Forelimb muscle (tissue), 1 donor: Measurements from ENCODE around the gene OXLD1. TPM values are rescaled to one million over a fixed set of nuclear protein-coding genes. Genes with fewer than 3 reads are reported as not detected.
"Not testable (repeated sequence)": the region's sequence is repeated elsewhere in the genome, so short reads cannot be mapped to it uniquely, and the experiment has no call there.

Source experiments
- DNase-seq: peaks from one replicate; pipeline ENCODE4 v3.0.0-alpha.2; 2013; ENCODE audit warnings: low read depth
- polyA plus RNA-seq: library from polyadenylated mRNA; unstranded; fragments of 120-200 nt; gene quantifications from one replicate; pipeline ENCODE4 v1.2.1, GENCODE V29; 2013; ENCODE audit not compliant: insufficient read length

Gene OXLD1
- polyA plus RNA-seq, 1 donor = 9.4 TPM

DNA sequence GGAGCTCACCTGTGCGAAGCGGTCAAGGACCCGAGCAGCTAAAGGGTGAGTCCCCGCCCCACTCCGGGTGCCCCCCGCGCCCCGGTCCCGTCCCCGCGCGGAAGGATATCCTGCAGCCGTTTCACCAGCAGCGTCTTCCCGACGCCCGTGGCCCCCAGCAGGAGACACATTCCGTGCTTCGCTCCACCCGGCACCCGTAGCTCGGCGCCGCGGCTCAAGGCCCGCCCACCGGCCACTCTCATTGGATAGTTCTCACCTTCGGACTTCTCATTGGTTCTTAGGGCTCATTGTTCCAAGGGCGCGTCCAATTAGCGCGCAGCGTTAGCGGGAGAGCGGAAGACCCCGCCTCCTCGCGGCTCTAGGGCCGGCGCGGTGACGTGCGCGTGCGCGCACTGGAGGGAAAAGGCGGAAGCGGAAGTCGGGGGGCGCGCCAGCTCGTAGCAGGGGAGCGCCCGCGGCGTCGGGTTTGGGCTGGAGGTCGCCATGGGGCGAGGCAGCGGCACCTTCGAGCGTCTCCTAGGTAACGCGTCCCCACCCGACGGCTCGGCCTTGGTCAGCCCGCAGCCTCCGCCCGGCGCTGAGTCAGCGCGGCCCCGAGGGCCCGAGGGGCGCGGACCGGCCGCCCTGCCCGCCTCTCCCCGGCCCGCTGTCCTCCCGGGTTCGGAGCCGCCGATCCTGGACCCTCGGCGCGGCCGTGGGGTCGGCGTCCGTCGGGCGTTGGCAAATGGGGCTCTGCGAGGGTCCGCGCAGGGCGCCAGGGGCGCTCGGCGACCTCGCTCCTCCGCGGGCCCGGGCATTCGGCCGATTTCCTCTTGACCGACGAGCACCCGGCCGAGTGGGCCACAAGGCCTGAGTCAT is 17.4 kb upstream of the OXLD1 start, which contains the start of the genes ARL16 and HGS:
Gene ARL16, minus strand, starts transcription at position 214 of the 858 bp plus-strand sequence. Its CDS starts 44 bp downstream, at position 170.
Gene HGS, plus strand, starts transcription at position 428 of the 858 bp plus-strand sequence. Its CDS starts 56 bp downstream, at position 484.
- peak; percentile 98 for DNase-seq

GRCh38 chr17:81683208-81683583 is 16.8 kb upstream of the OXLD1 start:
- no peak for DNase-seq

DNA sequence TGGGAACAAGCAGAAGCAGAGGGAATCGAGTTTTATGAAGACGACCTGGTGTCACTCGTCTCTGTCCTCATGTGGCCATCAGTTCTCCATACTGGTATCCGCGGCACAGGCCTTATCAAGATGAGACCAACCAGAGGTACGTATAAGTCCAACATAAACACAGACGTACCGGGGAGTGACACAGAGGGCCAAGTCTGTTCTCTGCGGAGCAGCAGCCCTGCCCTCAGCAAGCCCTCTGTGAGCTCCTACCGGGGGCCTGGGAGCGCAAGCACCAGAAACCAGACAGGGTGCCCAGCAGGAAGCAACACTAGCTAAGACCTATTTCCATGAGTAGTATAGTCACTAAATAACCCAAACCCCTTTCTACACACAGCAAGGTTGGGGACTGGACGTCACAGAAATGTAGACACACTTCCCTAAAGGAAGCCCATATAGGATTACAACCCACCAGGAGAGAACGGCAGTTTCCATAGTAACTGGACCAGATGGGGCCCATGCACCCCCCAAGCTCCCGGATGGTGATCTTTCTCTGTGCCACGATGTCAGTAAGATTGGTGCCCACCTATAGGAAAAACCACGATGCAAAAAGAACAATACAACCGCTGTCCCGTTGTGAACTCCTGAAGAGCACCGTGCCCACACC is 16.3 kb upstream of the OXLD1 start:
- DNase-seq = no peak

GRCh38 chr17:81681672-81682071 is 15.3 kb upstream of the OXLD1 start:
- no peak for DNase-seq

GRCh38 chr17:81680150-81680549 is 13.7 kb upstream of the OXLD1 start:
- DNase-seq = no peak

DNA sequence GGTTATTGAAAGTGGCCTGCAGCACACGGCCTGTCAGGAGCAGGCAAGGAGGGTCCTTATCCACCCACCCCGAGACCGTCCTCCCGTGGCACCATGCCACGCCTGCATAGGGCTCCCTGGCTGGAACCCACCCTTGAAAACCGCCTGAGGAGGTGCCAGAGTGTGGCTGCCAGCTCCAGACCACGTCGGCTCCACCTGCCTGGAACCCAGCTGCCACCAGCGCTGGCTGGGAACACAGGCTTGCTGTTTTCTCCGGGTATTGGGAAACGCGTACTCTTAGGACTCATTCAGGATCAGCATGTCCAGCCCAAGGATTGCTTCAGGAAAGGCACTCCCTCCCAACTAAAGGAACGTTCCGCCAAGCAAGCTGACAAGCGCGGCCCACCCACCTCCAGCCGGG is 10.5 kb upstream of the OXLD1 start:
- DNase-seq = no peak

DNA sequence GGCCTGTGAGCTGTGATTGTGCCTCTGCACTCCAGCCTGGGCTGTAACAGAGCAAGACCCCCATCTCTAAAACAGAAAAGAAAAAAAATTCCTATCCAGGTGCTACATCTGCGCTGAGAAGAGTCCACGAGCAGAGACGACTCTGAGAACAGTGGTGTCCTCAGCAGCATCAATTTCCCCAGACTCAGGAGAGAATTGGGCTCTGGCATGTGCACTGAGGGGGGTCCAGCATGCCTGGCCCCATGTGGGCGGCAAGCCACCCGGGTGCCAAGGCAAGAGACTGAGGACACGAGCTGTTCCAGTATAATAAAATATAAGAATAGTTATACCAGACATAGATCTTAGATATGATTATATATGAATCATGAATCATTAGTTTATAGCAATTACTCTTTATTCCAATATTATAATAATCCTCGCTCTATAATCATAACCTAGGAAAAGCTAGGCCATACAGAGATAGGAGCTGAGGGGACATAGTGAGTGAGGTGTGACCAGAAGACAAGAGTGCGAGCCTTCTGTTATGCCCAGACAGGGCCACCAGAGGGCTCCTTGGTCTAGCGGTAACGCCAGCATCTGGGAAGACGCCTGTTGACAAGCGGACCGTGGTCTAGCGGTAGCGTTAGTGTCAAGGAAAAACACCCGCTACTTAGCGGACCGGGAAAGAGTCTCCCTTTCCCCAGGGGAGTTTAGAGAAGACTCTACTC is 9.3 kb upstream of the OXLD1 start:
- DNase-seq = not testable (repeated sequence)

DNA sequence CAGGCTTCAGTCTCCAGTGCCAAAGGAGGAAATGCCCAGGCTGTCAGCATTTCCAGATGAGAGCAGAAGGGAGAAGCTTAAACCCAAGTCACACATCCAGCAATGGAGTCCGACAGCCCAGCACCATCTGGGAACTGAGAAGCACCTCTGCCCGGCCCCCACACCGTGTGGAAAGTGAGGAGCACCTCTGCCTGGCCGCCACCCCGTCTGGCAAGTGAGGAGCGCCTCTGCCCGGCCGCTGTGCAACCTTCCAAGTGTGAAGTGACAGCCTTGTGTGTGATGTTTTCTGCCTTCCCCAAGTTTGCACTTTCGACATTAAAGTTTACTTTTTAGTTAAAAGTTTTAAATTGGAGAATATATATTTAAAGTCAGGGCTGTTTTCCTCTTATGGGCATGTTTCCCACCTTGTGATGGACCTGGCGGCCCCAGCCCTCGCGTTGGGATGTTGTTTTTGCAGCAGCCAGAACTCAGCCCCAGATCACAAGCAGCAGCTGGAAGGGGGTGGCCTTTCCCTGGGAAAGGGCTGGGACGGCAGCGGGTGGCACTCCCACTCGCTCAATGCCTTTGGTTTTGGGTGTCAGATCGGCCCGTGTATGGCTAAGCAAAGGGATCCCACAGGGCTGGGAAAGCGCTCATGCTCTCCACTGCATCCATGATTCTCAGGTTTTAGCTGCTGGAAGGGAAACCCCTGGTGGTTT is 7.3 kb upstream of the OXLD1 start:
- no peak for DNase-seq

GRCh38 chr17:81672954-81673353 is 6.5 kb upstream of the OXLD1 start:
- no peak for DNase-seq

DNA sequence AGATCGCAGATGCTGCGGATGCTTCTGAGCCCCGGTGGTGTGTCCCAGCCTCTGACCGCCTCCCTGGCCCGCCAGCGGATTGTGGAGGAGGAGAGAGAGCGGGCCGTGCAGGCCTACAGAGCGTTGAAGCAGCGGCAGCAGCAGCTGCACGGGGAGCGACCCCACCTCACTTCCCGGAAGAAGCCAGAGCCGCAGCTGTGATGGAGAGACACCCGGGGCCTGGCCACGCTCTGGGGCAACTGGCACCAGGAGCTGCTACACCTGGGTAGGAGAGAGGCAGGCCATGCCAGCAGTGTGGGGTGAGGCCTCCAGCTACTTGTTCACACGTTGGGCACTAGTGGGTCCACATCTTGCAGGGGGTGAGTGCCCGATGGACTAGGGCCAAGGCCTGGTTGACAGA is 6.1 kb upstream of the OXLD1 start:
- no peak for DNase-seq

DNA sequence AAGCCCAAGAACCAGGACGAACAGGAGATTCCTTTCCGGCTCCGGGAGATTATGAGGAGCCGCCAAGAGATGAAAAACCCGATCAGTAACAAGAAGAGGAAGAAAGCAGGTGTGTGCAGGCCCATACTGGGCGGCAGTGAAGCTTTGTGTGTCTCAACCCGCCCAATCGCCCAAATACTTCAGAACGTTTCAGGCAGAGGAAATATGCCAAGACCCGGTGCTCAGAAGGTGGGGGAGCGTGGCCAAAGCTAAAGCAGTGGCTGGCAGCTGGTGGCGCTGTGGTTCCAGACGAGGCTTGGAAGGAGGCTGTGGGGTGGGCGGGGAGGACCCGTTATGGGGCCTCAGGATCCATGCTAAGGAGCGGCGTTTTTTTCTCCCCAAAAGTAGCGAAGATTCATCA is 1.3 kb upstream of the OXLD1 start:
- DNase-seq = no peak

- no peak for DNase-seq
These were observed 388 bp downstream of the OXLD1 start for GRCh38 chr17:81666092-81666341.

DNA sequence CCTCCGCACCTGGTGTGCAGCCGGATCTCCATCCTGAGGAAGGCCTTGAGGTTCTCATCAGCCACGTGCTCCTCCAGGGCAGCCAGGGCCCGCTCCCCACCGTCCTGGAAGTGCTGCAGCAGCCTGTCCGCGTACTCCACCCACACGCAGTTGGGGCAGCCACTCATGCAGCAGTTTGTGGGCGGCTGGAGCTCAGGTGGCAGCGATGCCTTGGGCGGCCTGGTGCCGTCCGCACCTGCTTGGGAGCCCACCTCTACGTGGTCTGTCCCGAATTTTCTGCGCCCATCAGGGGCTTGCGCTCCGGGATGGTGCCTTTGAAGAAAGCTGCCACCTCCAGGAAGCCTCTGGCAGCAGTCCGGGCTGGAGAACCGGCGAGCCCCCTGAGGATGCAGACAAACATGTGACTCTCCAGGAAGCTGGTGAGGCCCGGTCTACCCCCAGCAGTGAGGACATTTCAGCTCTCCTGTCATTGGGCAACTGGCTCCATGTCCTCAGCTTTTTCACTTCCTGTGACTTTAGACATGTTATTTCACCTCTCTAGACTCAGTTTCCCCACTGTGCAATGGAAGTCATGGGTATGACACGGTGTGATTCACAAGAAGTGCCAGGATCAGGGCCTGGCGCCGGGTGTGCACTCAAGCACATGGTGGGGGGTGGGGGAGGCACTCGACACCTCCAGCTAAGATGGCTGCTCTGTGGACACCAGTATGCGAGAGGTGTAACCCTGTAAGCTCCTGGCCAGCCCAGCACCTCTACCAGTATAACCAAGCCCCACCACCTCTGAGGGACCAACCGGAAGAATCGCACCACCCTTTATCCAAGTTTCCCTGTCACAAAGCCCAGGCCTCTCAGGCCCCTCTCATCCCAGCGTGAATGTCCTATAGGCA is 957 bp downstream of the OXLD1 start:
- DNase-seq = no peak

GRCh38 chr17:81664051-81664470 is 2.3 kb downstream of the OXLD1 start:
- DNase-seq = no peak

GRCh38 chr17:81662002-81662401 is 4.4 kb downstream of the OXLD1 start:
- DNase-seq = no peak

DNA sequence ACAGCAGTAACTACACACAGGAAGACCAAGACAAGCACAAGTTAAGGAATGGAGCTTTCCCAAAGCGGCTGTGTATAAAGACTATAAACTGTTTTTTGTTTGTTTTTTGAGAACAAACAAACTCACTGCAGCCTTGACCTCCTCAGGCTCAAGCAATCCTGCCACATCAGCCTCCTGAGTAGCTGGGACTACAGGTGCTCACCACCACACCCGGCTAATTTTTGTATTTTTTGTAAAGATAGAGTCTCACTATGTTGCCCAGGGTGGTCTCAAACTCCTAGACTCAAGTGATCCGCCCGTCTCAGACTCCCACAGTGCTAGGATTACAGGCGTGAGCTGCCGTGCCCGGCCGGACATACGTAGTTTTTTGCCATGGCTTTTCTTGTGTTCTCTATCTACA is 6.0 kb downstream of the OXLD1 start:
- DNase-seq = no peak

GRCh38 chr17:81659038-81659437 is 7.4 kb downstream of the OXLD1 start:
- no peak for DNase-seq

DNA sequence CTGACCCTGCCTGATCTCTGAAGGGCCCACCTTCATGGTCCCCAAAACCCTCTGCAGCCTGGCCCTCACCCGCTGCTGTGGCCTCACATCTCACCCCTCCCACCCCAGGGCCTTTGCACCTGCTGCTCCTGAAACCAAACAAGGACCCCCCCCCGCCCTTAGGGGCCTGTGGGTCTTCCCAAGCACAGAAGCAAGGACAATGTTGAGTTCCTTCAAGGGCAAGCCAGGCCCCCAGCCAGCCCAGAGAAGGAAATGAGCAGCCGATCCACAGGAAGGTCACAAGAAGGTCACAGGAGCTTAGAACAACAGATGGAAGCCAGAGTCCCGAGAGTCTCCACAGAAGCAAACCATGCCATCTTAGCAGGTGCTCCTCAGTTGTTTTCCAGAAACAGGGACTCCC is 9.6 kb downstream of the OXLD1 start:
- no peak for DNase-seq

GRCh38 chr17:81656118-81656743 is 10.2 kb downstream of the OXLD1 start, which contains the start of gene PDE6G:
Gene PDE6G, minus strand, starts transcription at chr17:81656542. Its CDS starts 3,237 bp downstream, at chr17:81653305.
- DNase-seq = no peak

GRCh38 chr17:81655378-81656117 is 10.9 kb downstream of the OXLD1 start:
- DNase-seq = no peak
